EH (cell line): ENCODE data around the gene MRPS2.
A peak's percentile ranks its signal among the peaks of the same experiment; 100 is the strongest.
"Not testable (repeated sequence)": the region's sequence is repeated elsewhere in the genome, so short reads cannot be mapped to it uniquely, and the experiment has no call there.

Source experiments
- DNase-seq: peaks from one replicate; pipeline ENCODE4 v3.0.0-alpha.2; 2015; ENCODE audit warnings: low read depth

Gene MRPS2

DNA sequence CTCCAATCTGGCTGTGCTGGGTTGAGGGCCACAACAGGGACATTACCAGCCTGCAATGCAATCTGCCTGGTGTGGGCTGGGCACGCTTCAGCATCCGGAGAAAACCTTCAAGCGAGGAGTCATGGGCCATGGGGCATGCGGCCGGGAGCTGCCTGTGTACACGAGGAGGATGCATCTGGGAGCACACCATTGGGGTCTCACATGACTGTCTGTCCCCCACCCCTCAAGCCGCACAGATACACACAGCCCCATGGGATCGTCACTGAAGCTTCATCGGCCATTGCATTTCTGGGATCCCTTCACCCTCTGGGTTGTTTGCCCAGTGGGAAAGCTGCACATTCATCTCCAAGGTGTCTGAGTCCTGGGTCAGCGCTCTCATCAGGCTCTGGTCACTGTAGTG, 30.6 kb downstream of the MRPS2 start:
- no peak for DNase-seq

GRCh38 chr9:135533113-135533512, 32.6 kb downstream of the MRPS2 start:
- no peak for DNase-seq

- DNase-seq, result no peak
Measured at GRCh38 chr9:135533674-135534073, 33.2 kb downstream of the MRPS2 start.

DNA sequence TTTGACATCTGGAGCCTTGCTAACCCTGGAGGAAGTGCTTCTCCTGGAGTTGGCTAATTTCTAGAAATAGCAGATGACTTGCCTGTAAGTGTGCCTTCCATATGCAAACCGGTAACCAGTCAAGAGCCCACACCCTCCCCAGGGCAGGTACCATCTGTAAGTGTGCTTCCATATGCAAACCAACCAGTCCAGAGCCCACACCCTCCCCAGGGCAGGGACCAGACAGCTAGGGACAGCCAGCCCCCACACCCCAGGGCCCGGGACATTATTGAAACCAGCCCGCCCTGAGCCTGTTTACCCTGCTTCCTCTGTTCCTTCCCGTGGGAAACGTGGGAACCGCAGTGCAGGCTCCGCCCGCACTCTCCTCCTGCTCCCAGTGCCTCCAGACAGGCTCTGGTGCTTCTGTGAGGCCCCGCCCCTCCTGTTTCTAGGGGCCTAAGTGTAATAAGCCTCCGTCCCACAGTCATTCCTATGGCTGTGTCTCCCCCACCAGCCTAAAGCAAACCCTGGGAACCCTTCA, 33.8 kb downstream of the MRPS2 start:
- peak; percentile 41 for DNase-seq

DNA sequence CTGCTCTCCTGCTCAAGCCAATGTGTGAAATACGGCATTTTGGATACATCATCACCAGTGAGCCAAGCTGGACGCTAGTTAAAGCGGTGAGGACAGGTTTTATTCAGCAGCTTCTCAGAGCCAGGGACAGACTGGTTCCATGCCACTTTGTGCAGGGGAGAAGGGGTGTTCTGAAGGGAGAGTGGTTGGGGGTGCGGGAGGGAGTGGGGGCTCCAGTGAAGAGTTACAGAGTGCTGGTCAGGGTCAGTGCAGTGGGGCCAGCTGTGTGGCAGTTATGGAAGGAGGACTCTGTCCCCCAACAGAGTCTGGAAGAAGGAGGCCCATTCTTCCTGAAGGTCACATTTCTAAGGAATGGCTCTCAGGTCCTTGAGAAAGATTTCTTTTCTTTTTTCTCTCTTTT, 34.3 kb downstream of the MRPS2 start:
- not testable (repeated sequence) for DNase-seq

DNA sequence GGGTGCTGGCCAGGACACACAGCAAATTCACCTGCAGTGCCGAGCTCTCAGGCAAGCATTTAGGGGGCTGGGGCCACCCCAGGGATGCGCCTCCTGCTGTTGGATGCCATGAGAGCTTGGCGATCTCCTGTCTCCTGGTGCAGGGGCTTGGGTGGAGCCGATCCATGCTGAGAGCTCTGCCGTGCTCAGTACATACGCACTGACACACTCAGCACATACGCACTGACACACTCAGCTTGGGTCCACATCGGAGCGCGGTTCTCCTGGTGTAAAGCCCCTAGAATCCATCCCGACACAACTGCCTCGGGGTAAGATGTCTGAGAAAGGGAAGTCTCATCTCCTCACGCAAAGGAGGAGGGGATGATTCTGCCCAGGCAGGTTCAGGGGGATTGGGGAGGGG, 35.1 kb downstream of the MRPS2 start:
- DNase-seq, result not testable (repeated sequence)

DNA sequence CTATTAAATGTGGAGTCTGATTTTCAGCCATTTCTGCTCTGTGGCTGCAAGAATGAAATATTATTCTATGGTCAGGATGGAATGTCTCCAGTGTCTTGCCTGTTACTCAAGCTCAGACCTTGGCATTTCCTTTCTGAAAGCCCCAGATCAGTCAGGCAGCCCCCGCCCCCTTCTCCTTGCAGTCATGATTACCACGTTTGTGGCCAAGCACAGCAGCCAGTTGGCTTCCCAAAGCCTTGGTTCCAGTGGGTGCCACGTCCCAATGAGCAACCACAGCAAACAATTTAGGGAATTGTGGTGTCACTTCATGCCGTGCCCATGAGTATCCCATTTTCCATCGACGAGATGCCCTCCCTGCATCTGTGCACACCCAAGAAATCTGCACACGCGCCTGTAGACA, 35.7 kb downstream of the MRPS2 start:
- DNase-seq, result peak; percentile 78

GRCh38 chr9:135543262-135543894, 42.9 kb downstream of the MRPS2 start:
- DNase-seq, result not testable (repeated sequence)

DNA sequence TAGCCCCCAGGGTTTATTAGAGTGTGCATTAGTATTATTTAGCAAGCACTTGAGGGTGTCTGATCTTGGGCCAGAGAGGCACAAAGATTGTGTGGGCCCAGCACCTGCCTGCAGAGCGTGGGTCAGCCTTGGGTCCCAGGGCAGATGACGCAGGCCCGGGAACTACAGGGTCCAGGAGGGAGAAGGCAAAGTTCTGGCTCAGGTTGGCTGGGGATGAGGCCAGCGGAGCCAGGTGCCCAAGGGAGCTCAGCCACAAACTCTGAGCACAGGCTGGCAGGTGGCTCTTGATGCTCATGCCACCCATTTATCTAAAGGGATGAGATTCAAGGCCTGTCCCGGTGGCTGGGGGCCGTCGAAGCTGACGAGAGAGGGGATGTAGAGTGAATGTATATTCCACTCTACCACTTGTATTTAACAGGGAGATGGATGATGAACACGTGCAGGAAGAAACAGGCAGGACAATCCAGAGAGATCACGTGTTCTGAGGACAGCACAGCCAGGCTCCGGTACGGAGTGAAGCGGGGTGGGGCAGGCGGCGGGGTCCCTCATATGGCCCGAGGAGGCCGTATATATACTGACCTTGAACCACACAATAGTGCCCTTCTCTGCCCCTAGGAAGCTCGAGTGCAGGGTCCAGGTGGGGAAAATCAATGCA, 44.6 kb downstream of the MRPS2 start:
- DNase-seq, result no peak

DNA sequence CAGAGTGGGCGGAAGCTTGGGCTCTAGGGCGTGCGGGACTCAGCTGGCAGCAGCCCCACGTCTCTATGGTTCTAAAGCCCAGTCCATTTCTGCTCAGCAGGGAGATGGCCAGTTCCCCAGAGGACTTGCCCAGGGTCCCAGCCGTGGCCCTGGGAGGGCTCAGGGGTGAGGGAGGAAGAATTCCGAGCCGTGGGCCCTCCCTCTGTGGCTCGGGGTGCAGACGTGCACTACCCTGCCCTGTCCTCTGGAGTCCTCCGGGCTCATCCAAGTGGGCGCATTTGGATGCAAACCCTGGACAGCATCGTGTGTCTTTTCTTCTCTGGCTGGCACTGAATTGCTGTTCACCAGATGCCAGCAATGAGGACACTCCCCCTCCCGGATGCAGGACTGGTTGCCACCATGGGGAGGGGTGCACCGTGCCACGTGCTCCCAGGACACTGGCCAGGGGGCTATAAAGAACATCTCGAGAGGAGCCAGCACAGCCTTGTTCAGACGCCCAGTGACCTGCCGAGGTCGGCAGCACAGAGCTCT, 45.2 kb downstream of the MRPS2 start, which contains the start of gene OBP2A:
OBP2A (plus strand) TSS at position 481 of the 531 bp plus-strand sequence. CDS start 55 bp downstream, outside the sequence.
- not testable (repeated sequence) for DNase-seq

DNA sequence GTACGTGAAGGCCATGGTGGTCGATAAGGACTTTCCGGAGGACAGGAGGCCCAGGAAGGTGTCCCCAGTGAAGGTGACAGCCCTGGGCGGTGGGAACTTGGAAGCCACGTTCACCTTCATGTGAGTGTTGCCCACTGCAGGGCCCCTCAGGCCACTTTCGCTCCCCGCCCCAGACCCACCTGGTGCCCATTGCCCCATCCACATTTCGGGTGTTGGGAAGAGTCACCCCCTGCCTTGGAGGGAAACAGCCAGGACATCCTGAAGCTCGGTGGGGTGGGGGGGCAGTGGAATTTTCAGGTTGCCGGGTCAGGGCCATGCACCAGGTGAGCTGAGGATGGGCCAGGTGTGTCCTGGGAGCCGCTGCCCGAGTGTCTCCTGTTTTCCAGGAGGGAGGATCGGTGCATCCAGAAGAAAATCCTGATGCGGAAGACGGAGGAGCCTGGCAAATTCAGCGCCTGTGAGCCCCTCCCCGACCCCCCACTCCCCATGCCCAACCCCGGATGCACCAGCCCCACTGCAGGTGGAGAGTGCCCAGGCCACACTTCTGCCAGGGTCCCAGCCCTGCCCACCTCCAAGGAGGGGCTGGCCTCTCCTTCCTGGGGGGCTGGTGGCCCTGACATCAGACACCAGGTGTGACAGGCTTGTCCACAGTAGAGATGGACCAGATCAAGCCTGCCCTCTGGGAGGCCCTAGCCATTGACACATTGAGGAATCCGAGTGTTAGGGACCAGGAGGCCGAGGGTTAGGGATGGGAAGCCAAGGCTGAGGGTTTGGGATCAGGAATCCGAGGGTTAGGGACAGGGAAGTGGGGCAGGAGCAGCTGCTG, 46.5 kb downstream of the MRPS2 start:
- DNase-seq, result not testable (repeated sequence)

DNA sequence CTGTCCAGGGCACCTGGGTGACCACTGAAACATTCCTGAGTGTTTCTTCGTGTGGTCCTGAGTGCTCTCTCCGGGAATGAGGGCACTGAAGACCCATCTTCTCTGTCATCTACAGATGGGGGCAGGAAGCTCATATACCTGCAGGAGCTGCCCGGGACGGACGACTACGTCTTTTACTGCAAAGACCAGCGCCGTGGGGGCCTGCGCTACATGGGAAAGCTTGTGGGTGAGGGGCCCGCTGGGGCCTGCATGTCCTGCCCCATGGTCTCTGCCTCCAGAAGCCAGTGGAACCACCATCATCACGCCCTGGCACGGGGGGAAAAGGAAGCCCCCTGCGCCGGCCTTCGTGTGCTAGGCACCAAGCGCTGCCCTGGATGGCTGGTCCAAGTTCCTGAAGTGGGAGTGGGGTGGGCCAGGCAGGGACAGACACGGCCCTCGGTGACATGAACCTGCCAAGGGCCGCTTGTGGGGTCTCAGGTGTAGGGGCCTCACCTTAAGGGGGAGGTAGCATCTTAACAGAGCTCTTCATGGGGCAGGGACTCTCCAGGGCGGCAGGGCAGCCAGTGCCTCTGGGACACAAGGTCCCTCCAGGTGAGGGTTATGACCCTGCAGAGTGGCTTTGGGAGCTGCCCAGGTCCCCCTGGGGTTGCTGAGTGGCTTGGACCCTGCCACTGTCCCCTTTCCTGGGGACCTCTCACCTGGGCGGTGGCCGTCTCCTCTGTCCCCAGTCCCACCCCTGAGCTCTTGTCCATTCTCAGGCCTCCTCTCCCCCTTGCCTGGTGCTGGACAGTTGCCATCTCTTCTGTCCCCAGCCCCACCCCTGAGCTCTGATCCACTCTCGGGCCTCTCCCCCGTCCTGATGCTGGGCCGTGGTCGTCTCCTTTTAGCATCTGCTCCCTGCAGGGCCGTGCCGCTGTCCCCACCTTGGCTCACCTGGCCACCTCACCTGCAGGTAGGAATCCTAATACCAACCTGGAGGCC, 47.6 kb downstream of the MRPS2 start:
- no peak for DNase-seq

DNA sequence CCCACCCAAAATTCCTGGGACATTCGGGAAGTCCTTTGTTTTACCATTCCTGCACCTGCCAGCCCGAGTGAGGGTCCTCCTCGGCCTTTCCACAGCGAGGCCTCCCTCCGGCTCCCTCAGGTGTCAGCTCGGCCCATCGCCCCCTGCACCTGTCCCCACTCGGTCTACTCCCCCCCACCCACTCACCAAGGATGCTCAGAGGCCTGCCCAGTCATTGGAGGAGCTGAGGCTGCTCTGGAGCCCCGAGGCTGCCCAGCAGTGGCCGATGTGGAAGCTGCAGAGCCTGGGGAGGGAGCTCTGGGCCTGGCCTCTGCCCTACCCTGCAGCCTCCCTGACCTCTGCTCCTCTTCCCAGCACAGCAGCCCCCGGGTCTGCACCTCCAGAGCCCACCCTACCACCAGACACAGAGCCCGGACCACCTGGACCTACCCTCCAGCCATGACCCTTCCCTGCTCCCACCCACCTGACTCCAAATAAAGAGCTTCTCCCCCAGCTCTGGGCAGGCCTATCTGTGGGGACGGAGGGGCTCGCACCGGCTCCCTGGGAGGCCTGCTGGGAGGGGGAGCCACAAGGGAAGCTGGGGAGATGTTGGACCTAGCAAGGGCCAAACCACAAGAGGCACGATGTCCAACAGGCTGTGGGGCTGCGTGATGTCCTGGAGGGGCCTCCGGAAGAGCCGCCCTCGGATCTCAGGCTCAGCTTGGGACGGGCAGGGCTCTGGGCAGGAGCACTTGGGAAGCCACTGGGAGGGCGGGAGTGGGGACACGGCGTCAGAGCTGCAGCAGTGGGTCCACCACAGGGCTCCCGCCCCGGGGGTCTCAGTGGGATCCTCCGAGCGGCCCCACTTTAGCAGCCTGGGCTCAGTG, 49.2 kb downstream of the MRPS2 start:
- not testable (repeated sequence) for DNase-seq

GRCh38 chr9:135550344-135550918, 49.9 kb downstream of the MRPS2 start:
- DNase-seq, result no peak

GRCh38 chr9:135551031-135551430, 50.5 kb downstream of the MRPS2 start:
- DNase-seq, result no peak

DNA sequence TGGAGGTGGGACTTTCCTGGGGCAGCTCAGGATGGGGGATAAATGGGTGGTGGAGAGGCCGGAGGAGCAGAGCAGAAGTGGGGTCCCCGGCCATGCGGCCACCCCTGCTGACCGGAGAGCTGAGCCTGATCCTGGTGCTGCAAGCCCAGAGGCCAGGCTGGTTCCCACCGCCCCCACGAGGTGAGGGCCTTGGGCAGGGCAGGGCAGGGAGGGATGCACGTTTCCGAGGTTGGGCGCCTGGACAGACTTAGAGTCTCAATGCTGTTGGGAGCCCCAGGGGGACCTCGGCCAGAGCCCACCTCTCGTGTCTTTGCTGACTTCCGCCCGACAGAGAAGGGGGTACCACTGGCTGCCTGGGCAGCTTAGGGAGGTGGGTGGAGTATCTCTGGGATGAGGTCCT, 51.0 kb downstream of the MRPS2 start:
- DNase-seq, result no peak

DNA sequence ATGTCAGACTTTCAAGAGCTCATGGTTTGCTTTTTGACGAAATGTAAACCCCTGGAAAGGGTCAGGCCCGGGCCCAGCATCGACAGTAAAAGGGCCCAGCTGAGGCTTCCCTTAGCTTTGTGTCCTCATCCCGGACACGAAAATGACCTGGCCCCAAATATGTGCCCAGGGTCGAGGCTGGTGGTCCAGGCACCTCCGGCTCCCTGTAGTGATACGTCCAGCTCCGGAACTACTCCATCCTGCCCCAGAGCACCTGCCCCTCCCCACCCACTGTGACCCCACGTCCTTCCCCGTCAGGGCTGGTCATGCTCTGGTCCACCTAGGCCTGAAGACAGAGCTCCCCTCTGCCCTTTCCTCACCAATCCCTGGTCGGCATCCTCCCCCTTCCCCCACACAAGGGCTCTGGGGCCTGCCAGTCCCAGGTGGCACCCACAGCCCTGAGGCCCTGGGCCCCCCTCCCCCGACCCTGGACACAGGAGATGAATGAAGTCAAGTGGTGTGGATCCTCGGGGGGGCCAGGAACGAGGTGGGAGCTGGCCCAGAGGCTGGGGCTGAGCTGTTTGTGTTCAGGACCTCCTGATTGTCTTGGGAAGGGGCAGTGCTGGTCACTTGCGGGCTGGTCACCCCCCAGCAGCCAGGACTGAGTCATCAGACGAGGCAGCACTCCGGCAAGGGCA, 51.7 kb downstream of the MRPS2 start:
- DNase-seq, result no peak

- no peak for DNase-seq
Measured at GRCh38 chr9:135552698-135553171, 52.3 kb downstream of the MRPS2 start.
